Ovary (tissue), 9 donors: ENCODE data around the gene PTPRU. TPM values are rescaled to one million over a fixed set of nuclear protein-coding genes. Genes with fewer than 3 reads are reported as not detected.
A peak's percentile ranks its signal among the peaks of the same experiment; 100 is the strongest.

Source experiments
- DNase-seq, 5 donors: peaks; one replicate each; pipeline ENCODE4 v3.0.0-alpha.2; 2019 to 2020
- H3K27ac ChIP-seq, 2 donors: fragments of 200-600 bp; one replicate each; pipeline versions ENCODE4 v1.5.1 to v1.8.0; 2019 to 2022
- H3K27me3 ChIP-seq: fragments of 200-600 bp; one replicate; pipeline ENCODE4 v1.8.0; 2022
- H3K36me3 ChIP-seq: fragments of 200-600 bp; sonication (generic); one replicate; pipeline ENCODE4 v1.5.1; 2019
- H3K4me1 ChIP-seq: one replicate; pipeline ENCODE4 v1.8.1; 2013; ENCODE audit warnings: mild to moderate bottlenecking, moderate library complexity; ENCODE audit not compliant: insufficient read depth
- H3K4me3 ChIP-seq: fragments of 200-600 bp; sonication (generic); one replicate; pipeline ENCODE4 v1.5.1; 2017
- H3K9me3 ChIP-seq, 2 donors: fragments of 200-600 bp in 1 of 2; sonication (generic) in 1 of 2; one replicate each; pipeline versions ENCODE4 v1.5.1 to v1.8.1; 2013 to 2019; ENCODE audit warnings: mild to moderate bottlenecking in 1 of 2, moderate library complexity in 1 of 2
- EP300 ChIP-seq: sonication (generic); formaldehyde crosslinking; IDR thresholded peaks from one replicate; pipeline ENCODE4 v1.6.1; 2017; ENCODE audit warnings: antibody characterized with exemption
- POLR2A ChIP-seq: fragments of 450-650 bp; IDR thresholded peaks from one replicate; pipeline ENCODE4 v1.6.1; 2017; ENCODE audit warnings: antibody characterized with exemption, mild to moderate bottlenecking, moderate library complexity
- WGBS, 3 donors: extraction: QIAGEN DNeasy Blood & Tissue Kit in 1 of 3; methylation state at CpG; one replicate each; pipeline versions ENCODE4 v1.1.5 to v1.1.7; 2013 to 2017; 5-methylcytosine and 5-hydroxymethylcytosine counted together
- intact Hi-C, 4 donors: fragments of 100-400 bp; cut with DNase I; formaldehyde crosslinking; loops; one replicate each; pipeline versions ENCODE4 v1.11.0 to v1.15.1; 2022 to 2023
- polyA plus RNA-seq, 2 donors: library from polyadenylated mRNA; stranded (reverse); fragments of 200-250 nt in 1 of 2; fragments of 350-450 nt in 1 of 2; fragmentation: Illumina TruSeq in 1 of 2; extraction: RNeasy Lipid Tissue Mini Kit (QIAGEN cat#74804) in 1 of 2; gene quantifications; one replicate each; pipeline ENCODE4 v1.2.3, GENCODE V29; 2013 to 2014
- total RNA-seq, 7 donors: library from RNA; depleted of rRNA in 2 of 7; stranded (reverse); fragments of >200 nt in 2 of 7; fragmentation: NEBNext Ultra II Directional in 3 of 7; extraction: Animal tissue kit (Norgen Biotek cat#: 25700) in 3 of 7; gene quantifications; one replicate each; pipeline versions ENCODE4 v1.1.0 to v1.2.4, GENCODE V29; 2016 to 2023
- TF ChIP-seq, protein P1 (sequence below), 3 donors: fragments of 450-650 bp in 2 of 3; fragments of 200-600 bp in 1 of 3; IDR thresholded peaks; one replicate each; pipeline versions ENCODE4 v1.5.1 to v1.8.0; 2016 to 2022; ENCODE audit warnings: antibody characterized with exemption in 3 of 3, mild to moderate bottlenecking in 1 of 3
- donor health status: DM: no; HTN: no; CAD: no; lungs with moderate emphysema.
- donor health status: DM: no; HTN: no; CAD: no.
- donor health status: Bipolar disorder and iron deficiency.
- donor health status: DM: yes; HTN: yes; CAD: no.
- donor health status: DM: no; HTN: no; CAD: no.
- donor health status: DM: yes; HTN: yes; CAD: no.

The PTPRU gene
- total and polyA plus RNA-seq, 9 donors, result 2.9 to 45.2 (median 29.9) TPM

DNA sequence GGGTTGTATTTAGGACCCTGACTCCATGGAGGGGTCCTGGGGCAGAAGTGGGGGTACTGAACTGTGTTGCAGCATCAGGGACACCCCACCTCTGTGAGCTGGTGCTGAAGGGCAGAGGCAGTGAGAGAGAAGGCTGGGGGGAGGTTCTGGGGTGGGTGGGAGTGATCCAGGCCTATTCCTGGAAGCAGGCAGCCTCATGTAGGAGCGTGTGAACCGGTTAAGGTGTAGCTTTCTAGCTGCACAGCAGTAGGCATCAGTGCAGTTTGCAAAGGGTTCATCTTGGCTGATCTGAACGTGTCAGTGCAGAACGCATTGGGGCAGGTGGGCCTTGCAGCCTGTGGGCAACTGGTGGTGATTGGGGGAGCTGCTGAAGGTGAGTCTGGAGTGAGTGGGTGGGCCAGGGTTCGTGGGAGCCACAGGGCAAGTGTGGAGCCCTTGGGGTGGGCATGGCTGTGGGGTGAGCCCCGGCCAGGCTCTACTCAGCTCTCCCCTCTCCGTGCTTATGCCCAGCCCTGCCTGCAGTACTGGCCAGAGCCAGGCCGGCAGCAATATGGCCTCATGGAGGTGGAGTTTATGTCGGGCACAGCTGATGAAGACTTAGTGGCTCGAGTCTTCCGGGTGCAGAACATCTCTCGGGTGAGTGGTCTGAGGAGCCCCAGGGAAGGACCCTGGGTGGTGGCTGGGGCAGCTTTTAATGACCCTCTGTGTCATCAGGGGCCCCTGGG is 86.7 kb downstream of the PTPRU start:
- Histone ChIP-seq H3K4me1 (no peaks in the 10 kb centered on the region), H3K27ac (no peak overlapping the region), H3K36me3 (no peaks in the 10 kb centered on the region), H3K27me3 (no peaks in the 10 kb centered on the region), H3K9me3 (no peaks in the 10 kb centered on the region), H3K4me3 (no peak overlapping the region)
- 82 to 90% (median 85%) methylated on average over 12 of the region's 12 CpGs for WGBS, 3 donors
- intact Hi-C loops, result no loop called here
- DNase-seq, result no peak
- TF ChIP-seq POLR2A, result no peak
- TF ChIP-seq, protein P1, sequence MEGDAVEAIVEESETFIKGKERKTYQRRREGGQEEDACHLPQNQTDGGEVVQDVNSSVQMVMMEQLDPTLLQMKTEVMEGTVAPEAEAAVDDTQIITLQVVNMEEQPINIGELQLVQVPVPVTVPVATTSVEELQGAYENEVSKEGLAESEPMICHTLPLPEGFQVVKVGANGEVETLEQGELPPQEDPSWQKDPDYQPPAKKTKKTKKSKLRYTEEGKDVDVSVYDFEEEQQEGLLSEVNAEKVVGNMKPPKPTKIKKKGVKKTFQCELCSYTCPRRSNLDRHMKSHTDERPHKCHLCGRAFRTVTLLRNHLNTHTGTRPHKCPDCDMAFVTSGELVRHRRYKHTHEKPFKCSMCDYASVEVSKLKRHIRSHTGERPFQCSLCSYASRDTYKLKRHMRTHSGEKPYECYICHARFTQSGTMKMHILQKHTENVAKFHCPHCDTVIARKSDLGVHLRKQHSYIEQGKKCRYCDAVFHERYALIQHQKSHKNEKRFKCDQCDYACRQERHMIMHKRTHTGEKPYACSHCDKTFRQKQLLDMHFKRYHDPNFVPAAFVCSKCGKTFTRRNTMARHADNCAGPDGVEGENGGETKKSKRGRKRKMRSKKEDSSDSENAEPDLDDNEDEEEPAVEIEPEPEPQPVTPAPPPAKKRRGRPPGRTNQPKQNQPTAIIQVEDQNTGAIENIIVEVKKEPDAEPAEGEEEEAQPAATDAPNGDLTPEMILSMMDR (IDR thresholded peaks at IDR 0.05), result no peak
- no peak for TF ChIP-seq EP300

DNA sequence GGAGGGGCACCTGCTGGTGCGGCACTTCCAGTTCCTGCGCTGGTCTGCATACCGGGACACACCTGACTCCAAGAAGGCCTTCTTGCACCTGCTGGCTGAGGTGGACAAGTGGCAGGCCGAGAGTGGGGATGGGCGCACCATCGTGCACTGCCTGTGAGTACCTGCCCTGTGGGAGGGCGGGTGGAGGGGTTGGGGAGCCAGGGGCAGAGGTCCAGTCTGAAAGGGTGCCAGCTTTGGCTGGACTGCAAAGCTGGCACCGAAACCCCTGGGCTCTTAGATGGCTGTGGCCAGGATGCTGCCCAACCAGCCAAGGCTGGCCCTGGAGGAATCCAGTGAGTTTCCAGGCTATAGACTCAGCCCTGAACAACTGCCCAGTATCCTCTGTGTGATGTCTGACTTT is 87.3 kb downstream of the PTPRU start:
- intact Hi-C loops, result no loop called here
- no peak for DNase-seq
- TF ChIP-seq, protein P1 (IDR thresholded peaks at IDR 0.05), result no peak
- TF ChIP-seq EP300, result no peak
- TF ChIP-seq POLR2A, result no peak
- Histone ChIP-seq H3K9me3 (no peaks in the 10 kb centered on the region), H3K4me3 (no peak overlapping the region), H3K27me3 (no peaks in the 10 kb centered on the region), H3K4me1 (no peaks in the 10 kb centered on the region), H3K27ac (no peak overlapping the region), H3K36me3 (no peaks in the 10 kb centered on the region)
- WGBS, 3 donors, result 93 to 95% (median 94%) methylated on average over 6 to 8 of the region's 8 CpGs

DNA sequence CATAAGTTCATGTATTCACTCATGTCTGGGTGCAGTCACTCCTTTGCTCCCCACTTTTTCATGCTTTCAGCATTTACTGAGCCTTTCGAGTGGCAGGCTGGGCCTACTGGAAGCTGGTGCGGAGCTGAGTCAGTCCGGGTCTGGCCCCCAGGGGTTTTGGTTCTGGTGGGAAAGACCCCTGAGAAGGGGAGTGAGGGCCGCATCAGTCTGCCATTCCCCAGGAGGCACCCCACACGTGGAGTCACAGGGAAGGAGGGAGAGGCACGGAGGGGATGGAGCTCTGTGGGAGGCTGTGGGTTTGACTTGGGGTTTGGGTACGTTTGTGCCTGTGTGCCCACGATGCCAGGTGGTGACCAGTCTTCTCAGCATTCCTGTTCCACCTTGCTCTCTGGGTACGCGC is 87.9 kb downstream of the PTPRU start:
- Histone ChIP-seq H3K27me3 (no peaks in the 10 kb centered on the region), H3K4me1 (no peaks in the 10 kb centered on the region), H3K27ac (no peak overlapping the region), H3K36me3 (no peaks in the 10 kb centered on the region), H3K4me3 (no peak overlapping the region), H3K9me3 (no peaks in the 10 kb centered on the region)
- no peak for DNase-seq
- intact Hi-C loops, result no loop called here
- 86 to 91% (median 87%) methylated on average over 10 of the region's 10 CpGs for WGBS, 3 donors
- TF ChIP-seq POLR2A (no peak), EP300 (no peak)
- TF ChIP-seq, protein P1 (IDR thresholded peaks at IDR 0.05), result no peak

DNA sequence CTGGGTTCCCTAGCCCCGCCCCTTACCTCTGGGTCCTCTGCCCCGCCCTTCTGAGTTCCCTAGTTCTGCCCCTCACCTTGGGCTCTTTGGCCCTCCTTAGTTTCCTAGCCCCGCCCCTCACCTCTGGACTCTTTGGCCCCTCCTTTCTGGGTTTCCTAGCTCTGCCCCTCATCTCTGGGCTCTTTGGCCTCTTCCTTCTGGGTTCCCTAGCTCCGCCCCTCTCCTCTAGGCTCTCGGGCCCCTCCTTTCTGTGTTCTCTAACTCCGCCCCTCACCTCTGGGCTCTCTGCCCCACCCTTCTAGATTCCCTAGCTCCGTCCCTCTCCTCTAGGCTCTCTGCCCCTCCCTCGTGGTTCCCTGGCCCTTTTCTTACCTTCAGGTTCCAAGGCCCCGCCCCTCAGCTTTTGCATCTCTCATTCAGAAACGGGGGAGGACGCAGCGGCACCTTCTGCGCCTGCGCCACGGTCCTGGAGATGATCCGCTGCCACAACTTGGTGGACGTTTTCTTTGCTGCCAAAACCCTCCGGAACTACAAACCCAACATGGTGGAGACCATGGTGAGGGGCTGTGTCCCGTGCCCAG is 88.5 kb downstream of the PTPRU start:
- no peaks in the 10 kb centered on the region for H3K27me3 ChIP-seq
- 61 to 74% (median 67%) methylated on average over 19 of the region's 19 CpGs for WGBS, 3 donors
- H3K4me1 ChIP-seq, result no peaks in the 10 kb centered on the region
- H3K36me3 ChIP-seq, result no peaks in the 10 kb centered on the region
- H3K9me3 ChIP-seq, result no peaks in the 10 kb centered on the region
- intact Hi-C loops, result no loop called here
- TF ChIP-seq, protein P1 (IDR thresholded peaks at IDR 0.05), result no peak
- TF ChIP-seq POLR2A, result no peak
- no peak for TF ChIP-seq EP300
- no peak overlapping the region for H3K4me3 ChIP-seq
- peak in 1 of 5 donors; percentile 55 for DNase-seq
- H3K27ac ChIP-seq, result no peak overlapping the region
